Stomach (tissue), 4 donors: ENCODE measurements around the gene PACS2.

ENCODE experiments used
- EP300 ChIP-seq: sonication (generic); formaldehyde crosslinking; IDR thresholded peaks from one replicate; pipeline ENCODE4 v1.6.1; 2017; ENCODE audit warnings: antibody characterized with exemption
- POLR2A ChIP-seq, 4 donors: fragments of 450-650 bp; IDR thresholded peaks; one replicate each; pipeline ENCODE4 v1.6.1; 2016; ENCODE audit warnings: antibody characterized with exemption in 4 of 4, control low read depth in 2 of 4, mild to moderate bottlenecking in 1 of 4, moderate library complexity in 1 of 4
- POLR2AphosphoS5 ChIP-seq, 3 donors: sonication (generic); formaldehyde crosslinking; IDR thresholded peaks; one replicate each; pipeline ENCODE4 v1.6.1; 2016; ENCODE audit warnings: antibody characterized with exemption in 3 of 3
- TF ChIP-seq, protein P1 (sequence below), 7 experiments: fragments of 450-650 bp in 4 of 7; fragments of 200-600 bp in 3 of 7; sonication (generic) in 3 of 7; IDR thresholded peaks; one replicate each; pipeline ENCODE4 v1.5.1; 2016 to 2019; ENCODE audit warnings: antibody characterized with exemption in 7 of 7, control low read depth in 2 of 7, mild to moderate bottlenecking in 1 of 7

DNA sequence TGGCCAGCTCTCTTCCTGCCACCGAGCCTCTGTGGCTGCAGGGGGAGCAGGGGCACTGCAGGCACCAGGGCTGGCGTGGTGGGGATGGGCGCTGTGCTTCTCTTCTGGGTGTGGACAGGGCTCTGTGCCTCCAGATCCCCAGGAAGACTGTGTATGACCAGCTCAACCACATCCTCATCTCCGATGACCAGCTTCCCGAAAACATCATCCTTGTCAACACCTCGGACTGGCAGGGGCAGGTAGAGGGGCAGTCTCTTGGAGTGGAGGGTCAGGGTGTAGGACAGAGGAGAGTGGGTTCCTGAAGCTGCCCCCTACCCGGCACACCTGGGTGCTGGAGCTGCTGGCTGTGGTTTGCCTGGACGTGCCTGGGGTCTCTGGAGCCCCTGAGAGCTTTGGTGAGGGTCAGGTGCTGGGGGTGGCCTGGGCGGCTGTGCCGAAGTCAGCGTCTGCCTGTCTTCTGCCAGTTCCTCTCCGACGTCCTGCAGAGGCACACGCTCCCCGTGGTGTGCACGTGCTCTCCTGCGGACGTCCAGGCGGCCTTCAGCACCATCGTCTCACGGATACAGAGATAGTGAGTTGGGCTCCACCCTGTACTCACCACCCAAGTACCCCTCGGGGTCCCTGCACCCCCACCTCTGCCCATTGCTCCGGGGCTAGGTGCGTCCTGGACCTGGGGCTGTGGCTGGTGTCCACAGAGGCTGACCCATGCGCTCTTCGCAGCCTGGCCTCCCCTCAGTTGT lies 68.0 kb downstream of the PACS2 start:
- TF ChIP-seq, protein P1, sequence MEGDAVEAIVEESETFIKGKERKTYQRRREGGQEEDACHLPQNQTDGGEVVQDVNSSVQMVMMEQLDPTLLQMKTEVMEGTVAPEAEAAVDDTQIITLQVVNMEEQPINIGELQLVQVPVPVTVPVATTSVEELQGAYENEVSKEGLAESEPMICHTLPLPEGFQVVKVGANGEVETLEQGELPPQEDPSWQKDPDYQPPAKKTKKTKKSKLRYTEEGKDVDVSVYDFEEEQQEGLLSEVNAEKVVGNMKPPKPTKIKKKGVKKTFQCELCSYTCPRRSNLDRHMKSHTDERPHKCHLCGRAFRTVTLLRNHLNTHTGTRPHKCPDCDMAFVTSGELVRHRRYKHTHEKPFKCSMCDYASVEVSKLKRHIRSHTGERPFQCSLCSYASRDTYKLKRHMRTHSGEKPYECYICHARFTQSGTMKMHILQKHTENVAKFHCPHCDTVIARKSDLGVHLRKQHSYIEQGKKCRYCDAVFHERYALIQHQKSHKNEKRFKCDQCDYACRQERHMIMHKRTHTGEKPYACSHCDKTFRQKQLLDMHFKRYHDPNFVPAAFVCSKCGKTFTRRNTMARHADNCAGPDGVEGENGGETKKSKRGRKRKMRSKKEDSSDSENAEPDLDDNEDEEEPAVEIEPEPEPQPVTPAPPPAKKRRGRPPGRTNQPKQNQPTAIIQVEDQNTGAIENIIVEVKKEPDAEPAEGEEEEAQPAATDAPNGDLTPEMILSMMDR (IDR thresholded peaks at IDR 0.05) = no peak
- TF ChIP-seq POLR2A (IDR thresholded peaks at IDR 0.05) = no peak
- no peak for TF ChIP-seq EP300
- TF ChIP-seq POLR2AphosphoS5 (IDR thresholded peaks at IDR 0.05) = no peak
